Stomach (tissue), 9 donors: ENCODE data around the gene ELOB. TPM values are rescaled to one million over a fixed set of nuclear protein-coding genes. Genes with fewer than 3 reads are reported as not detected.

Experiments
- DNase-seq, 2 donors: peaks; one replicate each; pipeline versions ENCODE4 v3.0.0 to v3.0.0-alpha.2; 2013 to 2019
- H3K27ac ChIP-seq, 5 donors: fragments of 200-600 bp in 4 of 5; sonication (generic) in 4 of 5; one replicate each; pipeline ENCODE4 v1.5.1; 2013 to 2019; ENCODE audit warnings: mild to moderate bottlenecking in 1 of 5, moderate library complexity in 1 of 5
- H3K27me3 ChIP-seq, 3 donors: fragments of 200-600 bp; sonication (generic); one replicate each; pipeline ENCODE4 v1.5.1; 2017 to 2019; ENCODE audit warnings: mixed run types in 1 of 3
- H3K36me3 ChIP-seq, 4 donors: fragments of 200-600 bp; sonication (generic); 1 replicate in 3 of 4; 2 replicates in 1 of 4; pipeline ENCODE4 v1.5.1; 2016 to 2019
- H3K4me1 ChIP-seq, 4 donors: fragments of 200-600 bp; sonication (generic); one replicate each; pipeline ENCODE4 v1.5.1; 2016 to 2019
- H3K4me3 ChIP-seq, 4 donors: fragments of 200-600 bp; sonication (generic) in 3 of 4; one replicate each; pipeline ENCODE4 v1.5.1; 2016 to 2019; ENCODE audit warnings: mild to moderate bottlenecking in 1 of 4
- H3K9me3 ChIP-seq, 4 donors: fragments of 200-600 bp; sonication (generic); one replicate each; pipeline ENCODE4 v1.5.1; 2016 to 2019
- EP300 ChIP-seq: sonication (generic); formaldehyde crosslinking; IDR thresholded peaks from one replicate; pipeline ENCODE4 v1.6.1; 2017; ENCODE audit warnings: antibody characterized with exemption
- POLR2A ChIP-seq, 4 donors: fragments of 450-650 bp; IDR thresholded peaks; one replicate each; pipeline ENCODE4 v1.6.1; 2016; ENCODE audit warnings: antibody characterized with exemption in 4 of 4, control low read depth in 2 of 4, mild to moderate bottlenecking in 1 of 4, moderate library complexity in 1 of 4
- POLR2AphosphoS5 ChIP-seq, 3 donors: sonication (generic); formaldehyde crosslinking; IDR thresholded peaks; one replicate each; pipeline ENCODE4 v1.6.1; 2016; ENCODE audit warnings: antibody characterized with exemption in 3 of 3
- WGBS, 5 donors: extraction: QIAGEN DNeasy Blood & Tissue Kit in 3 of 5; methylation state at CpG; one replicate each; pipeline versions ENCODE4 v1.1.5 to v1.1.7; 2013 to 2018; 5-methylcytosine and 5-hydroxymethylcytosine counted together
- intact Hi-C: fragments of 100-400 bp; cut with DNase I; formaldehyde crosslinking; loops from one replicate; pipeline ENCODE4 v1.15.1; 2023; ENCODE audit warnings: low total_unique reads
- polyA plus RNA-seq, 3 donors: library from polyadenylated mRNA; stranded (reverse); fragments of 200-250 nt; gene quantifications; one replicate each; pipeline ENCODE4 v1.2.3, GENCODE V29; 2013
- total RNA-seq, 5 donors: library from RNA; depleted of rRNA; stranded (reverse); fragments of >200 nt; gene quantifications; one replicate each; pipeline versions ENCODE4 v1.1.0 to v1.2.3, GENCODE V29; 2014 to 2016
- TF ChIP-seq, protein P1 (sequence below), 7 experiments: fragments of 450-650 bp in 4 of 7; fragments of 200-600 bp in 3 of 7; sonication (generic) in 3 of 7; IDR thresholded peaks; one replicate each; pipeline ENCODE4 v1.5.1; 2016 to 2019; ENCODE audit warnings: antibody characterized with exemption in 7 of 7, control low read depth in 2 of 7, mild to moderate bottlenecking in 1 of 7
- donor health status: healthy with polysubstance abuse.
- donor health status: Bipolar disorder and iron deficiency.
- donor health status: healthy.

Gene ELOB
- total and polyA plus RNA-seq, 8 donors: 68.1 to 713 (median 231) TPM

GRCh38 chr16:2774161-2774891 lies 2.8 kb downstream of the ELOB start:
- no peak for DNase-seq
- H3K9me3 ChIP-seq: no peaks in the 10 kb centered on the region
- intact Hi-C loops: no loop called here
- peaks cover 49 to 62% (median 61%) of the 10 kb centered on the region in 4 donors for H3K36me3 ChIP-seq
- TF ChIP-seq EP300 (no peak), POLR2A (IDR thresholded peaks at IDR 0.05) (no peak), POLR2AphosphoS5 (IDR thresholded peaks at IDR 0.05) (no peak)
- TF ChIP-seq, protein P1, sequence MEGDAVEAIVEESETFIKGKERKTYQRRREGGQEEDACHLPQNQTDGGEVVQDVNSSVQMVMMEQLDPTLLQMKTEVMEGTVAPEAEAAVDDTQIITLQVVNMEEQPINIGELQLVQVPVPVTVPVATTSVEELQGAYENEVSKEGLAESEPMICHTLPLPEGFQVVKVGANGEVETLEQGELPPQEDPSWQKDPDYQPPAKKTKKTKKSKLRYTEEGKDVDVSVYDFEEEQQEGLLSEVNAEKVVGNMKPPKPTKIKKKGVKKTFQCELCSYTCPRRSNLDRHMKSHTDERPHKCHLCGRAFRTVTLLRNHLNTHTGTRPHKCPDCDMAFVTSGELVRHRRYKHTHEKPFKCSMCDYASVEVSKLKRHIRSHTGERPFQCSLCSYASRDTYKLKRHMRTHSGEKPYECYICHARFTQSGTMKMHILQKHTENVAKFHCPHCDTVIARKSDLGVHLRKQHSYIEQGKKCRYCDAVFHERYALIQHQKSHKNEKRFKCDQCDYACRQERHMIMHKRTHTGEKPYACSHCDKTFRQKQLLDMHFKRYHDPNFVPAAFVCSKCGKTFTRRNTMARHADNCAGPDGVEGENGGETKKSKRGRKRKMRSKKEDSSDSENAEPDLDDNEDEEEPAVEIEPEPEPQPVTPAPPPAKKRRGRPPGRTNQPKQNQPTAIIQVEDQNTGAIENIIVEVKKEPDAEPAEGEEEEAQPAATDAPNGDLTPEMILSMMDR (IDR thresholded peaks at IDR 0.05): no peak
- H3K27me3 ChIP-seq: no peaks in the 10 kb centered on the region
- H3K27ac ChIP-seq: peak overlapping the region in 1 of 5 donors; percentile 100
- H3K4me1 ChIP-seq: peaks cover 31 to 76% (median 62%) of the 10 kb centered on the region in 4 donors
- WGBS, 5 donors: 65 to 80% (median 69%) methylated on average over 7 of the region's 7 CpGs
- H3K4me3 ChIP-seq: no peak overlapping the region

DNA sequence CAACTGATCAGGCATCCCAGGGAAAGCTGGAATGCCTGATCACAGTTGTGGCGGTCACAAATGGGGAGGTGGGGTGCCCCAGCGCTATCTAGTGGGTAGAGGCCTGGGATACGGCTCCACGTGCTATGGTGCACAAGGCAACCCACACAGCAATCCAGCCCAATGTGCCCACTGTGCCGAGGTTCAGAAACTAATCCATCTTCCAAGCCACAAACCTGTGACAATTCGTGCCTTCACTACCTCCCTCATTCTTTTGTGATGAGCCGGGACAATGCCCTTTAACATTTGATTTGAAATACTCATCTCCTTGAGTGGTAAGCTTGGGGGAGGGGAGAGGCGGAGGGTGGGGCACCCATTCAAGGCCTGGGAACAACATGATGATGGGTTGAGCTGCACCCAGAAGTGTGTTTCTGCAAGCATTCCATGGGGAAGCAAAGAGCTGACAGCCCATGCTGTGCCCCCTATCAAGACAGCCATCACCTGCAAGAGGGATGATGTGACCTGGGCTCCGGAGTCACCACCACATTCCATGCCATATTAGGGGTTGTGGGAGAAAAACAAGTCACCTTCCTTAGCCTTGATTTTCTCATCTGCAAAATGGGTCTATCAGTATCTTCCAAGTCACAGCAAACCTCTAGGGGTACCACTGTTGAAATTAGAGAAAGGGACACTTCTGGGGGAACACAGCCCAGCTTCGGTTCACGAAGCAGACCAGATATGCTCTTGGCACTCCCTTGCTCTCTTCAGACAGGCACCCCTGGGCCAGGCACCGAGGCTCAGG lies 3.7 kb downstream of the ELOB start:
- Histone ChIP-seq H3K27ac (peak overlapping the region in 1 of 5 donors; percentile 25), H3K4me1 (peaks cover 35 to 76% (median 64%) of the 10 kb centered on the region in 4 donors), H3K36me3 (peaks cover 58 to 71% (median 70%) of the 10 kb centered on the region in 4 donors), H3K4me3 (no peak overlapping the region), H3K9me3 (no peaks in the 10 kb centered on the region), H3K27me3 (no peaks in the 10 kb centered on the region)
- intact Hi-C loops: no loop called here
- no peak for DNase-seq
- 78 to 83% (median 82%) methylated on average over 12 of the region's 12 CpGs for WGBS, 5 donors
- no peak for TF ChIP-seq EP300
- TF ChIP-seq POLR2A (IDR thresholded peaks at IDR 0.05): no peak
- TF ChIP-seq POLR2AphosphoS5 (IDR thresholded peaks at IDR 0.05): no peak
- TF ChIP-seq, protein P1 (IDR thresholded peaks at IDR 0.05): no peak

DNA sequence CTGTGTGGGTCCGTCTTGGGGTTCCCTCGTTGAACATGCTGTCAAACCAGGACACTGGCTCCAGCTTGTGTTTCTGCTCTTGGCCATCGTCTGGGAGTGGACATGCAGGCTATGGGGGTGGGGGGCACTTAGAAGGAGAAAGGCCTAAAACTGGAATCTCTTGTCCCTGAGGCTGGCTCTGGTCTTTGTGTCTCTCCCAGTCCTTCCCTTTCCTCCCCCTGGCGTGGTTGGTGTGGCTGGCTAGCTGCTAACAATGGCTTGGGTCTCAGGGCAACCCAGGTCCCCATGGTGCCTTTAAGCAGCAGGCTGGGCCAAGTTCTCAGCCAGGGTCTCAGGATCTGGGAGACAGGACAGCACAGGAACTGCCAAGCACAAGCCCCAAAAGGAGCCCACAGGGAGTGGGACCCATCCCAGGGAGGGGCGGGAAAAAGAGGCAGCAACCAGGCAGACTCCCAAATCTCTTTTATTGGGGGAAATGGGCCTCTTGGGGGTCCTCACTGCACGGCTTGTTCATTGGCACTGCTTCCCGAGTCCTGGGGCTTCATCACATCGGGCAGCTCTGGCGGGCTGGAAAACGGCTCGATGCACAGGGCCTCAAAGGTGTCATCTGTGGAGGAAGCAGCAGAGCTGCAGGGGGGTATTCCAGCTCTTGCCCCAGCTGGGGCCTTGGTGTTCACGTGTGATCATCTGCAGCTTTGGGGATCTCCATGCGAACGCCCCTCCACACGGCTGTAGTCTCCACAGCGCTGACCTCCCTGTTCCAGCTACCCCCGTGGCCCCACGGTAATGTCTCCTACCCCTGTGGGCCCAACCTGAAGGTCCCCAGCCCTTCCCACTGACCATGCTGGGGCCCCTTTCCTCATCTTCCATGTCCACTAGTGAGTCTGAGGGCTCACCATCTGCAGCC lies 5.3 kb downstream of the ELOB start:
- Histone ChIP-seq H3K36me3 (peaks cover 74 to 88% (median 86%) of the 10 kb centered on the region in 4 donors), H3K4me1 (peaks cover 40 to 88% (median 66%) of the 10 kb centered on the region in 4 donors), H3K27ac (peak overlapping the region in 3 of 5 donors; percentile 55 to 78 (median 62)), H3K4me3 (no peak overlapping the region), H3K27me3 (no peaks in the 10 kb centered on the region), H3K9me3 (no peaks in the 10 kb centered on the region)
- intact Hi-C loops: no loop called here
- DNase-seq: no peak
- TF ChIP-seq POLR2A (IDR thresholded peaks at IDR 0.05) (no peak), POLR2AphosphoS5 (IDR thresholded peaks at IDR 0.05) (no peak), EP300 (no peak)
- TF ChIP-seq, protein P1 (IDR thresholded peaks at IDR 0.05): no peak
- 68 to 81% (median 76%) methylated on average over 7 to 18 of the region's 18 CpGs for WGBS, 5 donors
